Gastrocnemius medialis (tissue), 4 donors: Measurements from ENCODE around the gene THBS1. TPM values are rescaled to one million over a fixed set of nuclear protein-coding genes. Genes with fewer than 3 reads are reported as not detected.

Experiments
- ATAC-seq, 2 donors: fragments of 150-250 bp; one replicate each; pipeline ENCODE4 v1.9.1; 2016
- DNase-seq, 2 donors: peaks; one replicate each; pipeline ENCODE4 v3.0.0-alpha.2; 2019
- H3K27ac ChIP-seq, 4 donors: fragments of 200-600 bp; sonication (generic); 1 replicate in 1 of 4; 2 replicates in 3 of 4; pipeline ENCODE4 v1.5.1; 2016 to 2018; ENCODE audit warnings: mild to moderate bottlenecking in 2 of 4, moderate library complexity in 1 of 4
- H3K27me3 ChIP-seq, 3 donors: fragments of 200-600 bp; sonication (generic) in 2 of 3; 1 replicate in 1 of 3; 2 replicates in 2 of 3; pipeline versions ENCODE4 v1.5.1 to v1.6.0; 2016 to 2019; ENCODE audit warnings: mild to moderate bottlenecking in 1 of 3, moderate library complexity in 1 of 3
- H3K36me3 ChIP-seq, 2 donors: fragments of 200-600 bp; sonication (generic) in 1 of 2; one replicate each; pipeline ENCODE4 v1.5.1; 2017 to 2018
- H3K4me1 ChIP-seq, 2 donors: fragments of 200-600 bp; sonication (generic) in 1 of 2; one replicate each; pipeline ENCODE4 v1.5.1; 2016 to 2017; ENCODE audit warnings: mild to moderate bottlenecking in 2 of 2
- H3K4me3 ChIP-seq, 4 donors: fragments of 200-600 bp; sonication (generic) in 3 of 4; 1 replicate in 1 of 4; 2 replicates in 3 of 4; pipeline ENCODE4 v1.5.1; 2016 to 2019; ENCODE audit warnings: mild to moderate bottlenecking in 2 of 4
- H3K9me3 ChIP-seq, 3 donors: fragments of 200-600 bp; sonication (generic) in 2 of 3; 1 replicate in 1 of 3; 2 replicates in 2 of 3; pipeline ENCODE4 v1.5.1; 2016 to 2019
- POLR2A ChIP-seq, 2 donors: fragments of 450-650 bp; IDR thresholded peaks; one replicate each; pipeline ENCODE4 v1.6.1; 2017; ENCODE audit warnings: antibody characterized with exemption in 2 of 2, mild to moderate bottlenecking in 2 of 2, moderate library complexity in 2 of 2
- in situ Hi-C, 4 donors: fragments of 200-750 bp; cut with MboI; loops; one replicate each; pipeline versions ENCODE4 v1.15.0 to v1.8.0; 2017; ENCODE audit warnings: low sequenced_read_pairs in 4 of 4
- intact Hi-C: fragments of 100-400 bp; cut with DNase I; formaldehyde crosslinking; loops from one replicate; pipeline ENCODE4 v1.15.1; 2023; ENCODE audit warnings: low total_unique reads
- total RNA-seq, 4 donors: library from RNA; depleted of rRNA; stranded (reverse); fragments of >200 nt; gene quantifications; one replicate each; pipeline versions ENCODE4 v1.1.0 to v1.2.3, GENCODE V29; 2016
- TF ChIP-seq, protein P1 (sequence below), 5 experiments: fragments of 450-650 bp in 3 of 5; fragments of 200-600 bp in 2 of 5; sonication (generic) in 2 of 5; IDR thresholded peaks in 4 of 5; conservative IDR thresholded peaks in 1 of 5; 1 replicate in 4 of 5; 2 replicates in 1 of 5; pipeline ENCODE4 v1.5.1; 2016 to 2019; ENCODE audit warnings: antibody characterized with exemption in 5 of 5, mild to moderate bottlenecking in 3 of 5, moderate library complexity in 3 of 5

The THBS1 gene
- total RNA-seq, 4 donors from 2014 or later, result 10.7 to 99.0 (median 44.6) TPM

DNA sequence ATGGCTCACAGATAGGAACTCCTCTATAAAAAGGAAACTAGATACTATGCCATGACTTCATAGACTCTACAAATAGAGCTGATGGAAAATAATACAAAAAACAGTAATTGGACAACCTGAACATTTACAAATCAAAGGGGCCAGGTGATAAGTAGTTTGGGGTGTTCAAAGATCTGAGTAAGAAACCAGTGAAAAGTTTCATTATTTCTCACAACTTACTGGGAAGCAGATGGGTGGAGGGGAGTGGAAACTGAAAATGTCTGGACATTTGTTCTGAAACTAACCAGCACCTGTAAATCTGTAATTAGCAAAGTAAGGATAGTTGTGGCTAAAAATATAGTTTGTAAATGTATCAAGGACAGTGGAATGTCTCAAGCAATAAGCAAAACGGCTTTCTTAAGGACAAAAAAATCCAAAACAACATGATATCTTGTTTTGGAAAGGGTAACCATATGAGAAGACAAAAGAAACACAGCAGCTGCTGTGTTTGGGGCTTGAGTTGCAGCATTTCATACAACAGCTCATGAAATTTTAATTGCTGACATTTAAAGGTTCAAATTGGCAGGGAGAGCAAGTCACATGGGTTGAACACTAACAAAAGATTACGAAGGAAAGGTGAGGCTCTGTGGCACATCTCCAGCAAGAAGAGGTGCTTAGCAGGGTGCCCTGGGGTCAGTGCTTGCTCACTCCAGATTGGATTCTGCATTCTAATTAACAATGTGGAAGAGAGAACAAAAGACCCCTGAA is 26.8 kb upstream of the THBS1 start:
- in situ Hi-C loops (no loop called here), intact Hi-C loops (no loop called here)
- TF ChIP-seq POLR2A (IDR thresholded peaks at IDR 0.05), result no peak
- TF ChIP-seq, protein P1, sequence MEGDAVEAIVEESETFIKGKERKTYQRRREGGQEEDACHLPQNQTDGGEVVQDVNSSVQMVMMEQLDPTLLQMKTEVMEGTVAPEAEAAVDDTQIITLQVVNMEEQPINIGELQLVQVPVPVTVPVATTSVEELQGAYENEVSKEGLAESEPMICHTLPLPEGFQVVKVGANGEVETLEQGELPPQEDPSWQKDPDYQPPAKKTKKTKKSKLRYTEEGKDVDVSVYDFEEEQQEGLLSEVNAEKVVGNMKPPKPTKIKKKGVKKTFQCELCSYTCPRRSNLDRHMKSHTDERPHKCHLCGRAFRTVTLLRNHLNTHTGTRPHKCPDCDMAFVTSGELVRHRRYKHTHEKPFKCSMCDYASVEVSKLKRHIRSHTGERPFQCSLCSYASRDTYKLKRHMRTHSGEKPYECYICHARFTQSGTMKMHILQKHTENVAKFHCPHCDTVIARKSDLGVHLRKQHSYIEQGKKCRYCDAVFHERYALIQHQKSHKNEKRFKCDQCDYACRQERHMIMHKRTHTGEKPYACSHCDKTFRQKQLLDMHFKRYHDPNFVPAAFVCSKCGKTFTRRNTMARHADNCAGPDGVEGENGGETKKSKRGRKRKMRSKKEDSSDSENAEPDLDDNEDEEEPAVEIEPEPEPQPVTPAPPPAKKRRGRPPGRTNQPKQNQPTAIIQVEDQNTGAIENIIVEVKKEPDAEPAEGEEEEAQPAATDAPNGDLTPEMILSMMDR (IDR thresholded peaks at IDR 0.05 in 4 of 5, conservative IDR thresholded peaks at IDR 0.05 in 1 of 5), result no peak
- Histone ChIP-seq H3K27me3 (no peaks in the 10 kb centered on the region), H3K4me3 (no peak overlapping the region), H3K9me3 (no peaks in the 10 kb centered on the region), H3K4me1 (peaks cover 0 to 8% of the 10 kb centered on the region in 2 donors), H3K27ac (no peak overlapping the region), H3K36me3 (no peaks in the 10 kb centered on the region)
- no peak for ATAC-seq
- DNase-seq, result no peak

DNA sequence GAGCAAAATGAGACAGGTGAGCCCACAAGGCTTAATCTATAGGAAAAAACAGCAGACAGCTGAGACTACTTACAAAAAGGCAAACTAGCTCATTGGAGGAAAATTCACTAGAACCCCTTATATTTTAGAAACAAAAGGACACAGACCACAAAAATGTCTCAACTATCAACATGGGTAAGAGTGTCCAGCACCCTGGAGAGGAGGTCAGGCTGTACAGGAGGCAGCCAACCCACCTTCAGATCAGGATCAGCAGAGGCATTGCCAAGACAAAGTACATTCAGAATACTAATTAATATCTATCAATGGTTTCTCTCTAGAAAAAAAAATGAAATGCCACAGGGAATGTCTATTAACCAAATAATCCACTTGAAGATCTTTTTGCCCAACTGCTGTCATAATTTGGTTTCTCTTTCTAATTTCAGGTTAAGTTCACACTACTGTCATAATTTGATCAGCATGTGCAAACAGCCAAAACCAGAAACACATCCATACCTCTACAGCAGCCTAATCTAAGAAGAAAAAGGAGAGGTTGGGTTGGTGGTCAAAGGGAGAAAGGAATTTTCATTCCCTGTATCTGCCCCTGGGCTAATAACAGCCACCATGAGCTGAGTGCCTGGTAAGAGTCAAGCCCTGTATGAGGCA is 26.0 kb upstream of the THBS1 start:
- TF ChIP-seq, protein P1 (IDR thresholded peaks at IDR 0.05 in 4 of 5, conservative IDR thresholded peaks at IDR 0.05 in 1 of 5), result no peak
- no peak for TF ChIP-seq POLR2A (IDR thresholded peaks at IDR 0.05)
- no peak for ATAC-seq
- no peak for DNase-seq
- Histone ChIP-seq H3K27me3 (no peaks in the 10 kb centered on the region), H3K36me3 (no peaks in the 10 kb centered on the region), H3K27ac (no peak overlapping the region), H3K9me3 (no peaks in the 10 kb centered on the region), H3K4me3 (no peak overlapping the region), H3K4me1 (peaks cover 0 to 8% of the 10 kb centered on the region in 2 donors)
- in situ Hi-C loops (no loop called here), intact Hi-C loops (no loop called here)

DNA sequence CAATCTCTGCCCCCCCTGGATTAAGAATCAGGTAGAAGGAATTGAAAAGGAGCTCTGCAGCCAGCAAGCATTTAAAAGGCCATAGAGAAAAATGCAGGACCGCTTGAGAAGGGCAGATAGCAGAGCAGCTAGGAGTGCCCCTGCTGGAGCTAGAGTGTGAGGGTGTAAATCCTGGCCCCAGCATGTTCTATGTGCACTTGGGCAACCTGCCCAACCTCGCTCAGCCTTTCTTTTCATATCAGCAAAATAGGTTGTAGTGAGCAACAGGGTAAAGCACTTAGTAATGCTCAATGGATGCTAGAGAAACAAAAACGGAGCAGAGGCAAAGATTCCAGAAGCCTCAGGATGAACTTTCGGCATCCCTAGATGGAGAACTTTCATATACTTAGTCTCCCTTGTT is 25.0 kb upstream of the THBS1 start:
- Histone ChIP-seq H3K4me3 (no peak overlapping the region), H3K27ac (no peak overlapping the region), H3K27me3 (no peaks in the 10 kb centered on the region), H3K36me3 (no peaks in the 10 kb centered on the region), H3K9me3 (no peaks in the 10 kb centered on the region), H3K4me1 (peaks cover 0 to 8% of the 10 kb centered on the region in 2 donors)
- TF ChIP-seq POLR2A (IDR thresholded peaks at IDR 0.05), result no peak
- TF ChIP-seq, protein P1 (IDR thresholded peaks at IDR 0.05 in 4 of 5, conservative IDR thresholded peaks at IDR 0.05 in 1 of 5), result no peak
- in situ Hi-C loops, result no loop called here
- intact Hi-C loops, result no loop called here
- DNase-seq (no peak), ATAC-seq (no peak)

DNA sequence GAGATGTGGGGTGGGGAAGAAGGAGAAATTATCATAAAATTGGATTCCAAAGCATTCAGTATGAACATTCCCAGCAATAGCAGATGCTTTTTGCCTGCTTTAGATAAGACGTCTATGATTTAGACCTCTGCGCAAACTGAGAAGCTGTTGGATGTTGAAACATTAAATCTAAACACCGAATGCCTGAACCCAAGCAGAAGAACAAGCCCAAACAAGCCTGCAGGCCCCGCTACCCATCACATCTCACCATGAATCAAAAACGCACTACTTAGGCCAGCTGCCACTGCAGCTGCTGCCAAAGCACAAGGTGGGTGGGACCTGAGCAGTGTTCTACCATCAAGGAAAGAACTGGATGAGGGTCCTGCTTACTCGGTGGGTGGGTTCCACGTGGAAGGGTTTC is 24.4 kb upstream of the THBS1 start:
- Histone ChIP-seq H3K4me1 (peaks cover 0 to 8% of the 10 kb centered on the region in 2 donors), H3K9me3 (no peaks in the 10 kb centered on the region), H3K4me3 (no peak overlapping the region), H3K36me3 (no peaks in the 10 kb centered on the region), H3K27ac (no peak overlapping the region), H3K27me3 (no peaks in the 10 kb centered on the region)
- in situ Hi-C loops, result no loop called here
- intact Hi-C loops, result no loop called here
- DNase-seq, result no peak
- no peak for TF ChIP-seq POLR2A (IDR thresholded peaks at IDR 0.05)
- TF ChIP-seq, protein P1 (IDR thresholded peaks at IDR 0.05 in 4 of 5, conservative IDR thresholded peaks at IDR 0.05 in 1 of 5), result no peak
- no peak for ATAC-seq
